T-cell (primary cell): Measurements from ENCODE around the gene NKX1-2. TPM values are rescaled to one million over a fixed set of nuclear protein-coding genes. Genes with fewer than 3 reads are reported as not detected.

Experiments used
- ATAC-seq, 4 experiments: fragments of 200-7000 bp in 3 of 4; fragments of 150-1000 bp in 1 of 4; cut with Tn5 transposase; replicated peaks in 1 of 4; 1 replicate in 3 of 4; 2 replicates in 1 of 4; pipeline ENCODE4 v1.10.0; 2021; ENCODE audit warnings: moderate library complexity in 3 of 4, mild to moderate bottlenecking in 2 of 4, moderate number of reproducible peaks in 1 of 4
- CTCF ChIA-PET, 2 donors: fragments of 300-600 bp; sonication (Branson Sonifier 250); formaldehyde crosslinking; loops; one replicate each; lab custom pipeline; 2022; ENCODE audit warnings: antibody characterized with exemption in 2 of 2; lab: Charles Lee
- POLR2A ChIA-PET, 2 donors: fragments of 300-600 bp; sonication (Branson Sonifier 250); formaldehyde crosslinking; loops; one replicate each; lab custom pipeline; 2022; ENCODE audit warnings: antibody characterized with exemption in 2 of 2; lab: Charles Lee
- DNase-seq, 35 experiments: peaks; one replicate each; pipeline versions ENCODE4 v3.0.0 to v3.0.0-alpha.2; 2013 to 2023
- H3K27ac ChIP-seq: one replicate; pipeline ENCODE4 v1.5.1; 2013; ENCODE audit warnings: low read length
- H3K27me3 ChIP-seq, 2 experiments: replicated peaks in 1 of 2; 1 replicate in 1 of 2; 2 replicates in 1 of 2; pipeline versions ENCODE4 v1.6.1 to v1.7.0; 2013; ENCODE audit warnings: low read length in 1 of 2, mixed read lengths in 1 of 2; ENCODE audit not compliant: control insufficient read depth in 2 of 2, insufficient read depth in 2 of 2; ENCODE audit errors: extremely low read depth in 1 of 2
- H3K36me3 ChIP-seq, 2 donors: 1 replicate in 1 of 2; 2 replicates in 1 of 2; pipeline versions ENCODE4 v1.6.1 to v1.7.0; 2013; ENCODE audit warnings: low read length in 1 of 2; ENCODE audit not compliant: control insufficient read depth in 2 of 2, insufficient read depth in 1 of 2; ENCODE audit errors: extremely low read depth in 1 of 2
- H3K4me1 ChIP-seq, 2 experiments: 1 replicate in 1 of 2; 2 replicates in 1 of 2; pipeline versions ENCODE4 v1.6.1 to v1.7.0; 2013; ENCODE audit warnings: low read length in 2 of 2, mixed read lengths in 1 of 2; ENCODE audit not compliant: insufficient read depth in 2 of 2, control insufficient read depth in 1 of 2; ENCODE audit errors: extremely low read depth in 1 of 2
- H3K4me3 ChIP-seq, 2 donors: 1 replicate in 1 of 2; 2 replicates in 1 of 2; pipeline versions ENCODE4 v1.5.1 to v1.7.0; 2013; ENCODE audit warnings: mild to moderate bottlenecking in 2 of 2, low read length in 1 of 2, moderate library complexity in 1 of 2; ENCODE audit not compliant: control insufficient read depth in 1 of 2; ENCODE audit errors: extremely low read depth in 1 of 2
- H3K9me3 ChIP-seq: 2 replicates; pipeline ENCODE4 v1.7.0; 2013
- H3K27ac Mint-ChIP-seq, 2 donors: one replicate each; pipeline ENCODE4 v1.8.0; 2020 to 2021; ENCODE audit warnings: mild to moderate bottlenecking in 2 of 2, mixed read lengths in 2 of 2
- H3K27me3 Mint-ChIP-seq, 2 donors: one replicate each; pipeline ENCODE4 v1.8.0; 2021 to 2022; ENCODE audit warnings: mixed read lengths in 2 of 2
- H3K36me3 Mint-ChIP-seq: one replicate; pipeline ENCODE4 v1.8.0; 2021; ENCODE audit warnings: mixed read lengths
- H3K4me1 Mint-ChIP-seq, 3 donors: one replicate each; pipeline ENCODE4 v1.8.0; 2020 to 2022; ENCODE audit warnings: mixed read lengths in 3 of 3, mild to moderate bottlenecking in 1 of 3
- H3K4me3 Mint-ChIP-seq, 3 donors: one replicate each; pipeline ENCODE4 v1.8.0; 2020 to 2022; ENCODE audit warnings: mild to moderate bottlenecking in 3 of 3, mixed read lengths in 3 of 3, moderate library complexity in 3 of 3
- H3K9me3 Mint-ChIP-seq, 3 donors: one replicate each; pipeline ENCODE4 v1.8.0; 2020 to 2022; ENCODE audit warnings: mixed read lengths in 3 of 3
- WGBS: methylation state at CpG from one replicate; pipeline ENCODE4 v1.1.5; 2013; ENCODE audit warnings: missing lambda C conversion rate; ENCODE audit not compliant: insufficient coverage; 5-methylcytosine and 5-hydroxymethylcytosine counted together
- total RNA-seq, 35 experiments: library from RNA in 6 of 35; stranded (reverse) in 6 of 35; fragments of 120-200 nt in 1 of 35; gene quantifications; one replicate each; pipeline versions ENCODE4 v1.2.1 to v1.2.4 and lab custom pipeline; 2013 to 2026

The NKX1-2 gene
- total RNA-seq, 5 donors from 2014 or later (not counting 1 experiment from before 2014, with no cell fraction given) = 0.12 TPM; not detected in 4

- ChIA-PET CTCF (no interaction called here), POLR2A (no interaction called here)
- Histone ChIP-seq H3K36me3 (peaks cover 7 to 27% of the 10 kb centered on the region in 2 donors), H3K27me3 (no peaks in the 10 kb centered on the region), H3K4me1 (no peaks in the 10 kb centered on the region), H3K27ac (no peak overlapping the region), H3K9me3 (no peaks in the 10 kb centered on the region), H3K4me3 (no peak overlapping the region)
- H3K27ac Mint-ChIP-seq = no peak overlapping the region
- ATAC-seq (no peak), DNase-seq (no peak)
- H3K36me3 Mint-ChIP-seq = peaks cover 43% of the 10 kb centered on the region
- H3K4me3 Mint-ChIP-seq = no peak overlapping the region
- no peaks in the 10 kb centered on the region for H3K9me3 Mint-ChIP-seq
- no peaks in the 10 kb centered on the region for H3K27me3 Mint-ChIP-seq
- peaks cover 5 to 18% (median 11%) of the 10 kb centered on the region in 3 donors for H3K4me1 Mint-ChIP-seq
These were observed 40.1 kb downstream of the NKX1-2 start for GRCh38 chr10:124409696-124410095.

- Histone ChIP-seq H3K27ac (no peak overlapping the region), H3K4me1 (peaks cover 0 to 7% of the 10 kb centered on the region in 2 experiments), H3K9me3 (no peaks in the 10 kb centered on the region), H3K36me3 (peaks cover 7 to 31% of the 10 kb centered on the region in 2 donors), H3K27me3 (no peaks in the 10 kb centered on the region), H3K4me3 (no peak overlapping the region)
- Mint-ChIP-seq H3K9me3 (no peaks in the 10 kb centered on the region), H3K4me3 (no peak overlapping the region), H3K4me1 (peaks cover 7 to 18% (median 11%) of the 10 kb centered on the region in 3 donors), H3K27me3 (no peaks in the 10 kb centered on the region), H3K27ac (no peak overlapping the region), H3K36me3 (peaks cover 44% of the 10 kb centered on the region)
- no peak for ATAC-seq
- CTCF ChIA-PET = interaction anchor here (0.5 to 1.1 kb wide), 2 partner anchors 9 to 413 kb away, joined by 3 to 4 read pairs; no protein-coding TSS in a partner anchor
- WGBS = no CpG with 5 or more reads among the region's 2 CpGs
- DNase-seq = no peak
- POLR2A ChIA-PET = no interaction called here
These were observed 41.5 kb downstream of the NKX1-2 start for GRCh38 chr10:124408357-124408756.

DNA sequence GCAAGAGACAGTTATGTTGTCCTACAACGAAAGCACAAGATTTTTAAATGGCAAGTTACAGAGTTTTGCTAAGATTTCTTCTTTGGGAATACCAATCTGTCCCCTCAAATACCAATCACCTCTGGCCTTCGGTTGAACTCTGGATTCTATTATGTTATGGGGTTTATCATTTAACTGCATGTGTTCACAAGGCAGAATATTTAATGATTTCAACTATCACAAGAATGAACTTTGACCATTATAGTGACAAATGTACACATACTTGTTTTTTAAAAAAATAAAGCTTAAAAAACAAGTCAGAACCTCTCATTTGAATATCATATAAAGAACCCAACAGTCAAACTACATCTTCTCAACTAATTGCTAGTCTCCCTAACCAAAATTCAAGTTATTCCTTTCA is 42.4 kb downstream of the NKX1-2 start:
- CTCF ChIA-PET = no interaction called here
- no peak for DNase-seq
- Mint-ChIP-seq H3K4me1 (peaks cover 11 to 19% (median 15%) of the 10 kb centered on the region in 3 donors), H3K9me3 (no peaks in the 10 kb centered on the region), H3K4me3 (no peak overlapping the region), H3K27ac (no peak overlapping the region), H3K27me3 (no peaks in the 10 kb centered on the region), H3K36me3 (peaks cover 51% of the 10 kb centered on the region)
- WGBS = no CpG with 5 or more reads among the region's 2 CpGs
- Histone ChIP-seq H3K27me3 (no peaks in the 10 kb centered on the region), H3K4me1 (peaks cover 0 to 10% of the 10 kb centered on the region in 2 experiments), H3K9me3 (no peaks in the 10 kb centered on the region), H3K4me3 (no peak overlapping the region), H3K36me3 (peaks cover 7 to 36% of the 10 kb centered on the region in 2 donors), H3K27ac (no peak overlapping the region)
- POLR2A ChIA-PET = interaction anchor here (0.5 to 1.0 kb wide), 2 partner anchors 11 to 395 kb away, joined by 3 read pairs; no protein-coding TSS in a partner anchor
- ATAC-seq = no peak

GRCh38 chr10:124403548-124403947 is 46.3 kb downstream of the NKX1-2 start:
- ATAC-seq (peak; percentile 95 to 99 (median 98)), DNase-seq (peak in 18 of 35 experiments; percentile 5 to 82 (median 16))
- Mint-ChIP-seq H3K9me3 (no peaks in the 10 kb centered on the region), H3K4me3 (no peak overlapping the region), H3K4me1 (peaks cover 10 to 12% (median 11%) of the 10 kb centered on the region in 3 donors), H3K36me3 (peaks cover 46% of the 10 kb centered on the region), H3K27me3 (no peaks in the 10 kb centered on the region), H3K27ac (peak overlapping the region; percentile 70 to 86)
- ChIA-PET CTCF (interaction anchor here (0.5 to 1.8 kb wide), 17 partner anchors 9 to 453 kb away, joined by 3 to 18 read pairs (median 4); partner anchors contain the start of genes LHPP (in 1 of the 2) and OAT (in 1 of the 2)), POLR2A (interaction anchor here in 1 of 2 donors (1.4 kb wide), 1 partner anchor 15 kb away, joined by 6 read pairs; the partner anchor contains the start of gene OAT)
- H3K27me3 ChIP-seq = no peaks in the 10 kb centered on the region
- 78% methylated on average over 6 of the region's 8 CpGs for WGBS
- peaks cover 7 to 53% of the 10 kb centered on the region in 2 donors for H3K36me3 ChIP-seq
- peak overlapping the region; percentile 30 for H3K27ac ChIP-seq
- peaks cover 0 to 10% of the 10 kb centered on the region in 2 experiments for H3K4me1 ChIP-seq
- no peaks in the 10 kb centered on the region for H3K9me3 ChIP-seq
- no peak overlapping the region for H3K4me3 ChIP-seq

- no peak for DNase-seq
- Mint-ChIP-seq H3K36me3 (peaks cover 45% of the 10 kb centered on the region), H3K4me1 (peaks cover 10 to 12% (median 11%) of the 10 kb centered on the region in 3 donors)
These were observed 47.6 kb downstream of the NKX1-2 start for GRCh38 chr10:124402273-124402672.

DNA sequence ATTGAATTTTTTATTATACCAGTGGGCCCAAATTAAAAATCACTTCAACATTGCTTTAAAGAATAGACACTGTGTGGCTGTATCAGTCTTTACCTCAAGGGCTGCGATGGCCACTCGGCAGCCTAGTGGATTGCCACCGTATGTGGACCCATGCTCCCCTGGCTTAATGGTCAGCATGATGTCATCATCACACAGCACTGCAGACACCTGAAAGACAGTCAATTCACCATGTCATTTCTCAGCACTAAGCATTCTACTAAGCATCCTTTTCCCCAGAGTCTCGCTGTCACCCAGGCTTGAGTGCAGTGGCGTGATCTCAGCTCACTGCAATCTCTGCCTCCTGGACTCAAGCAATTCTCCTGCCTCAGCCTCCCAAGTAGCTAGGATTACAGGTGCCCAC is 48.2 kb downstream of the NKX1-2 start:
- no peaks in the 10 kb centered on the region for H3K27me3 Mint-ChIP-seq
- no peak for ATAC-seq
- H3K9me3 Mint-ChIP-seq = no peaks in the 10 kb centered on the region
- POLR2A ChIA-PET = no interaction called here
- peaks cover 39% of the 10 kb centered on the region for H3K36me3 Mint-ChIP-seq
- H3K4me3 ChIP-seq = no peak overlapping the region
- H3K4me3 Mint-ChIP-seq = no peak overlapping the region
- peaks cover 0 to 10% of the 10 kb centered on the region in 2 experiments for H3K4me1 ChIP-seq
- no peak for DNase-seq
- no peaks in the 10 kb centered on the region for H3K27me3 ChIP-seq
- WGBS = 93% methylated on average over 3 of the region's 5 CpGs
- no peaks in the 10 kb centered on the region for H3K9me3 ChIP-seq
- no peak overlapping the region for H3K27ac ChIP-seq
- CTCF ChIA-PET = interaction anchor here in 1 of 2 donors (0.6 kb wide), 1 partner anchor 110 kb away, joined by 6 read pairs; no protein-coding TSS in a partner anchor
- peaks cover 10 to 12% (median 11%) of the 10 kb centered on the region in 3 donors for H3K4me1 Mint-ChIP-seq
- peaks cover 3 to 51% of the 10 kb centered on the region in 2 donors for H3K36me3 ChIP-seq
- no peak overlapping the region for H3K27ac Mint-ChIP-seq

More at GRCh38 chr10:124402273-124402672, 47.6 kb downstream of the NKX1-2 start:
- Histone ChIP-seq H3K36me3 (peaks cover 3 to 53% of the 10 kb centered on the region in 2 donors), H3K4me3 (no peak overlapping the region), H3K27me3 (no peaks in the 10 kb centered on the region), H3K4me1 (peaks cover 0 to 10% of the 10 kb centered on the region in 2 experiments), H3K27ac (no peak overlapping the region), H3K9me3 (no peaks in the 10 kb centered on the region)
- CTCF ChIA-PET = interaction anchor here in 1 of 2 donors (0.6 kb wide), 1 partner anchor 25 kb away, joined by 5 read pairs; no protein-coding TSS in a partner anchor
- WGBS = 100% methylated on average over 2 of the region's 2 CpGs
- ATAC-seq = no peak
- Mint-ChIP-seq H3K27ac (no peak overlapping the region), H3K27me3 (no peaks in the 10 kb centered on the region), H3K9me3 (no peaks in the 10 kb centered on the region), H3K4me3 (no peak overlapping the region)
- POLR2A ChIA-PET = no interaction called here
